HL-60 (cell line): ENCODE measurements around the gene RBFOX1.

Experiments
- DNase-seq, 2 experiments: peaks; one replicate each; pipeline ENCODE4 v3.0.0-alpha.2; 2010 to 2020; ENCODE audit warnings: low read depth in 1 of 2, low spot score in 1 of 2
- H3K27ac ChIP-seq: fragments of 250-450 bp; sonication (Bioruptor Pico); replicated peaks from 2 replicates; pipeline ENCODE4 v1.5.1; 2020; ENCODE audit warnings: mild to moderate bottlenecking, moderate library complexity
- H3K27me3 ChIP-seq: fragments of 250-450 bp; sonication (Bioruptor Pico); 2 replicates; pipeline ENCODE4 v1.5.1; 2021; ENCODE audit warnings: mild to moderate bottlenecking, moderate library complexity; ENCODE audit not compliant: insufficient read depth, poor library complexity, severe bottlenecking
- H3K4me3 ChIP-seq: replicated peaks from 2 replicates; pipeline ENCODE4 v1.5.1; 2011; ENCODE audit warnings: mild to moderate bottlenecking, control low read depth, low read length; ENCODE audit not compliant: insufficient read depth
- CTCF ChIP-seq: IDR thresholded peaks from one replicate; pipeline ENCODE4 v1.5.1; 2011; ENCODE audit warnings: low read length, control low read depth, inconsistent platforms; ENCODE audit not compliant: insufficient read depth
- GABPA ChIP-seq: IDR thresholded peaks from 2 replicates; pipeline ENCODE4 v1.6.1; 2012; ENCODE audit warnings: low read depth
- POLR2AphosphoS5 ChIP-seq: IDR thresholded peaks from 2 replicates; pipeline ENCODE4 v1.6.1; 2012; ENCODE audit warnings: low read depth
- SPI1 ChIP-seq: IDR thresholded peaks from 2 replicates; pipeline ENCODE4 v1.6.1; 2012; ENCODE audit warnings: low read depth, mild to moderate bottlenecking, borderline replicate concordance
- TF ChIP-seq, protein P1 (sequence below): IDR thresholded peaks from 2 replicates; pipeline ENCODE4 v1.6.1; 2012; ENCODE audit warnings: low read depth; ENCODE audit not compliant: insufficient replicate concordance

The RBFOX1 gene

GRCh38 chr16:7646821-7647500 is 314.3 kb downstream of the RBFOX1 start:
- Histone ChIP-seq H3K27ac (no peak overlapping the region), H3K27me3 (no peaks in the 10 kb centered on the region), H3K4me3 (no peak overlapping the region)
- no peak for DNase-seq
- TF ChIP-seq SPI1 (no peak), CTCF (no peak)

- H3K27me3 ChIP-seq, result no peaks in the 10 kb centered on the region
- no peak for TF ChIP-seq POLR2AphosphoS5
- no peak for TF ChIP-seq SPI1
- no peak for TF ChIP-seq CTCF
- no peak for TF ChIP-seq GABPA
- TF ChIP-seq, protein P1, sequence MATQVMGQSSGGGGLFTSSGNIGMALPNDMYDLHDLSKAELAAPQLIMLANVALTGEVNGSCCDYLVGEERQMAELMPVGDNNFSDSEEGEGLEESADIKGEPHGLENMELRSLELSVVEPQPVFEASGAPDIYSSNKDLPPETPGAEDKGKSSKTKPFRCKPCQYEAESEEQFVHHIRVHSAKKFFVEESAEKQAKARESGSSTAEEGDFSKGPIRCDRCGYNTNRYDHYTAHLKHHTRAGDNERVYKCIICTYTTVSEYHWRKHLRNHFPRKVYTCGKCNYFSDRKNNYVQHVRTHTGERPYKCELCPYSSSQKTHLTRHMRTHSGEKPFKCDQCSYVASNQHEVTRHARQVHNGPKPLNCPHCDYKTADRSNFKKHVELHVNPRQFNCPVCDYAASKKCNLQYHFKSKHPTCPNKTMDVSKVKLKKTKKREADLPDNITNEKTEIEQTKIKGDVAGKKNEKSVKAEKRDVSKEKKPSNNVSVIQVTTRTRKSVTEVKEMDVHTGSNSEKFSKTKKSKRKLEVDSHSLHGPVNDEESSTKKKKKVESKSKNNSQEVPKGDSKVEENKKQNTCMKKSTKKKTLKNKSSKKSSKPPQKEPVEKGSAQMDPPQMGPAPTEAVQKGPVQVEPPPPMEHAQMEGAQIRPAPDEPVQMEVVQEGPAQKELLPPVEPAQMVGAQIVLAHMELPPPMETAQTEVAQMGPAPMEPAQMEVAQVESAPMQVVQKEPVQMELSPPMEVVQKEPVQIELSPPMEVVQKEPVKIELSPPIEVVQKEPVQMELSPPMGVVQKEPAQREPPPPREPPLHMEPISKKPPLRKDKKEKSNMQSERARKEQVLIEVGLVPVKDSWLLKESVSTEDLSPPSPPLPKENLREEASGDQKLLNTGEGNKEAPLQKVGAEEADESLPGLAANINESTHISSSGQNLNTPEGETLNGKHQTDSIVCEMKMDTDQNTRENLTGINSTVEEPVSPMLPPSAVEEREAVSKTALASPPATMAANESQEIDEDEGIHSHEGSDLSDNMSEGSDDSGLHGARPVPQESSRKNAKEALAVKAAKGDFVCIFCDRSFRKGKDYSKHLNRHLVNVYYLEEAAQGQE, result no peak
- no peak for DNase-seq
- H3K4me3 ChIP-seq, result no peak overlapping the region
- no peak overlapping the region for H3K27ac ChIP-seq
These were observed 317.8 kb downstream of the RBFOX1 start for GRCh38 chr16:7650431-7650830.

DNA sequence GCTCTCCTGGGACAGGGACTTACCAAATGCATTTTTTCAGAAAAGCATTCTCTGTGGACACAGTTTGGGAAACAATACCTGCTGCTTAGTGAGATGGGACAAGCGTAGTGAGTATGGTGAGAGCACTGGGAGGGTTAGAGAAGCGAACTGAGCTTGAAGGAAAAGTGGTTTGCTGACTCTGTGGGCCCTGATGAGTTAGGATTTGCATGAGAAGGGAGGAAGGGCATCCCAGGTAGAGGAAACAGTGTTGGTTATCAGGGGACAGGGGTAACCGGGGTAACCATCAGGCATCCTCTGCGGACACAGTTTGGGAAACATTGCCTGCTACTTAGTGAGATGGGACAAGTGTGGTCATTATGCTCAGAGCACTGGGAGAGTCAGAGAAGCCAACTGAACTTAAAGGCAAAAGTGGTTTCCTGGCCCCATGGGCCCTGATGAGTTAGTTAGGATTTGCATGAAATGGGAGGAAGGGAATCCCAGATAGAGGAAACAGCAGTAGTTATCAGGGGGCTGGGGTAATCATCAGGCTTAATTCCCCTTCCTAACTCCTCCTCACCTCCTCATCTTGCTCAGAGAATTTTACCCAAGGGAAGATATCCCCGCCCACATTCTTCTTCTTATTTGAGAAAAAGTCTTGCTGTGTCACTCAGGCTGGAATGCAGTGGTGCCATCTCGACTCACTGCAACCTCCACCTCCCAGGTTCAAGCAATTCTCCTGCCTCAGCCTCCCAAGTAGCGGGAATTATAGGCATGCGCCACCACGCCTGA is 319.3 kb downstream of the RBFOX1 start:
- no peak for TF ChIP-seq GABPA
- no peak for TF ChIP-seq CTCF
- no peak for TF ChIP-seq POLR2AphosphoS5
- TF ChIP-seq, protein P1, result no peak
- TF ChIP-seq SPI1, result no peak
- no peak for DNase-seq
- Histone ChIP-seq H3K4me3 (no peak overlapping the region), H3K27me3 (no peaks in the 10 kb centered on the region), H3K27ac (no peak overlapping the region)
